SK-N-MC (cell line): ENCODE measurements around the gene KIF1C.

ENCODE experiments used
- EZH2 ChIP-seq: fragments of 200-600 bp; sonication (generic); IDR thresholded peaks from one replicate; pipeline ENCODE4 v1.6.1; 2017; ENCODE audit warnings: antibody characterized with exemption
- FOXP2 ChIP-seq: optimal IDR thresholded peaks from 2 replicates; pipeline ENCODE3; 2011; ENCODE audit warnings: mild to moderate bottlenecking, moderate library complexity; ENCODE audit not compliant: insufficient read depth; ENCODE audit errors: extremely low read length, control extremely low read depth
- POLR2AphosphoS5 ChIP-seq: IDR thresholded peaks from 2 replicates; pipeline ENCODE4 v1.6.1; 2012; ENCODE audit warnings: mild to moderate bottlenecking, low read depth, low read length, borderline replicate concordance

DNA sequence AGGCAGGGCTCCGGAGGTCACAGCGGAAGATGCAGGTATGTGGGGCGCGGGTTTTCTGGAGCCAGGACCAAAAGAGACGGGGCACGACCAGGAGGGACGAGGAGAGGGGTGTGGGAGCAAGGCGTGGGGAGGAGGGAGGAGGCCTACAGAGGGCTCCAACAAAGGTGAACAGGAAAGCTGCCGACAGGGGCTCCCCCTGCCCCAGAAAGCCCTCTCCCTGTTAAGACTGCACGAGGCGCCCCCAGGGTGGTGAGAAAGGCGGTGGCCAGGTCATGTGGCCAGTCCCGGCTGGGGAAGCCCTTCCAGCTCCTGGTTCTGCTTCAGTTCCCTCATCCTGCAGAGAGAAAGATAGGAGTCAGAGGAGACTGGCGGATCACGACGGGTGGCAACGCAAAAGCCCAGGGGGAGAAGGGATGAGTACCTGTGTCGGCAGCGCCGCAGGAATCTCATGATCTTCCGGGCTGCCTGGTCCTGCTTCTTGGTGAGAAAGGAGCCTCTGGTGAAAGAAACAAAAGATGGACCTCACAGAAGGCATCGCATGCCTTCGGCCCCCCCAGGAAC lies 29.2 kb upstream of the KIF1C start:
- TF ChIP-seq POLR2AphosphoS5: no peak
- TF ChIP-seq EZH2: no peak
- no peak for TF ChIP-seq FOXP2
